Thymus (tissue), 11 donors: ENCODE data around the gene AQP4. TPM values are rescaled to one million over a fixed set of nuclear protein-coding genes. Genes with fewer than 3 reads are reported as not detected.

Source experiments
- DNase-seq, 9 donors: peaks; one replicate each; pipeline ENCODE4 v3.0.0-alpha.2; 2013; ENCODE audit warnings: low spot score in 9 of 9, low read depth in 6 of 9, missing footprints in 1 of 9
- H3K27ac ChIP-seq, 2 donors: one replicate each; pipeline ENCODE4 v1.5.1; 2013; ENCODE audit warnings: control low read depth in 1 of 2, low read depth in 1 of 2, low read length in 1 of 2, mild to moderate bottlenecking in 1 of 2, moderate library complexity in 1 of 2
- H3K27me3 ChIP-seq, 2 donors: one replicate each; pipeline ENCODE4 v1.5.1; 2013; ENCODE audit warnings: low read length in 1 of 2; ENCODE audit not compliant: control insufficient read depth in 2 of 2, insufficient read depth in 1 of 2
- H3K36me3 ChIP-seq, 2 donors: one replicate each; pipeline ENCODE4 v1.5.1; 2013; ENCODE audit warnings: low read length in 1 of 2, mild to moderate bottlenecking in 1 of 2, moderate library complexity in 1 of 2; ENCODE audit not compliant: control insufficient read depth in 2 of 2, insufficient read depth in 2 of 2
- H3K4me1 ChIP-seq, 2 donors: one replicate each; pipeline ENCODE4 v1.5.1; 2013; ENCODE audit warnings: low read length in 2 of 2; ENCODE audit not compliant: control insufficient read depth in 2 of 2, insufficient read depth in 2 of 2
- H3K4me3 ChIP-seq, 2 donors: one replicate each; pipeline ENCODE4 v1.5.1; 2013; ENCODE audit warnings: low read length in 2 of 2, control low read depth in 1 of 2, mild to moderate bottlenecking in 1 of 2
- H3K9me3 ChIP-seq, 2 donors: one replicate each; pipeline ENCODE4 v1.5.1; 2013; ENCODE audit warnings: low read length in 1 of 2, mild to moderate bottlenecking in 1 of 2; ENCODE audit not compliant: control insufficient read depth in 2 of 2, insufficient read depth in 1 of 2
- WGBS: extraction: QIAGEN DNeasy Blood & Tissue Kit; methylation state at CpG from one replicate; pipeline ENCODE4 v1.1.7; 2013; 5-methylcytosine and 5-hydroxymethylcytosine counted together
- polyA plus RNA-seq: library from polyadenylated mRNA; stranded (reverse); fragments of 200-250 nt; gene quantifications from one replicate; pipeline ENCODE4 v1.2.3, GENCODE V29; 2013
- total RNA-seq: library from RNA; stranded (reverse); fragments of 120-200 nt; gene quantifications from one replicate; pipeline ENCODE4 v1.2.4, GENCODE V29; 2013
- donor health status: healthy.

The AQP4 gene
- total and polyA plus RNA-seq, 2 donors, result 0.24 to 0.27 TPM

DNA sequence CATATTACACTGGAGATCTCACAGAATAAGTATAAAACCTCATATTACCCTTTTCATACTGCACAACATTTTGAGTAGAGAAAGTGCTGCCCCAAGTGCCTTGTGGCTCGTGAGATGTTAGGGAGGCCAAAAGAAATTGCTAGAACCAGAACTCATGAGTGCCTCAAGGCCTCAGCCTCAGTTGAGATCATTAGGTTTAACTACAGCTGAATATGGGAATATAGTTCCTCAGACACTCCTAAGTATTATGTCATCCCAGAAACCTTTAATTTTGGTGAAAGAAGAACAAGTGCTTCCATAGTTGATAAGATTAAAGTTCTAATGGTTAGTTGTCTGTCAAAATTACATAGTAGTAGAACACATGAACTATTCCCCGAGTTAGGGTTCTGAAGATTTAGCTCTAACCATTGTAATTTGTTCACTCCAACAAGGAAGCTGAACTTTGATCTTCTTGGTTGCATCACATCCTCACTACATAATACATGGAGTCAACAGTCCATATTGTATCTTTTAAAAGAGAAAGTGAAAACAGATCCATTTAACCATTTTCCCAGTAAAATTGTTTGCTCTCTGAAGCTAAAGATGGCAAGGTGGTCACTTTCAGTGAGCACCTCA lies 9.6 kb upstream of the AQP4 start:
- H3K4me3 ChIP-seq, result no peak overlapping the region
- no peaks in the 10 kb centered on the region for H3K27me3 ChIP-seq
- no peak for DNase-seq
- no peaks in the 10 kb centered on the region for H3K4me1 ChIP-seq
- H3K9me3 ChIP-seq, result no peaks in the 10 kb centered on the region
- H3K36me3 ChIP-seq, result no peaks in the 10 kb centered on the region
- WGBS, result 93% methylated on average over 2 of the region's 2 CpGs
- H3K27ac ChIP-seq, result no peak overlapping the region

DNA sequence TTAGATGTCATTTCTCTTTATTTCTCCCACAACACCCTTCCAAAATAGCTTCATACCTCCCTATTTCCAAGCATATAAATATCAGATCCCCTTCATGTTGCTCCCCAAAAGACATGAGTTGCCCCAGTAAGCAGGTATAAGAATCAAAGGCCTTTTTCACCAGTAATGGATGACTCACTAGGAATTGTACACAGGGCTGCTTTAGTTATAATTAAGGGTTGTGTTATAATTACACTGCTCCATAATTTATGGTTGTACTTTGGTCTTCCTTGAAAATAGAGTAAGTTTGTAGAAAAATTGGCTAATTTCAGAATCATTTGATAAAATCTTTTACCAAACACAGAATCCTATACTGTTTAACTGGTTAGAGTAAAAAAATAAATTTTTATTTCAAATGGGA lies 8.8 kb upstream of the AQP4 start:
- no peak overlapping the region for H3K4me3 ChIP-seq
- H3K27me3 ChIP-seq, result no peaks in the 10 kb centered on the region
- no peaks in the 10 kb centered on the region for H3K9me3 ChIP-seq
- H3K4me1 ChIP-seq, result no peaks in the 10 kb centered on the region
- DNase-seq, result no peak
- H3K36me3 ChIP-seq, result no peaks in the 10 kb centered on the region
- H3K27ac ChIP-seq, result no peak overlapping the region

DNA sequence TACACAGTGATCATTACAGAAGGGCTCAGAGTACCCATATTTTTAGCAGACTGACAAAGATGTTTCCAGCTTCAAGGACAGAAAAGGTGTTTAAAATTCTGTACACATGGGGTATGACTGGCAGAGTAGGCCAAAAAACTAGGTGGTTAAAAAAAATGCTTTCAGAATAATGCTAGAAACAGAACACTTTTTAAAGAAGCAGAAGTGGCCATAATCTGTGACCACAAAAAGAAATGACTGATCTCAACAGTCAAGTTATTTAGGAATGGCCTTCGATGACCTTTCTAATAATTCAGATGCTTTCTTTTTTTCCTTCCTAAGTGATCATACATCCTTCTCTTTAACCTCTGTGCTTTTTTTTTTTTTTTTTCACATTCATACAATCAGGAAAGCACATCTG lies 4.1 kb upstream of the AQP4 start:
- no peaks in the 10 kb centered on the region for H3K4me1 ChIP-seq
- no peak overlapping the region for H3K4me3 ChIP-seq
- DNase-seq, result no peak
- H3K27ac ChIP-seq, result no peak overlapping the region
- H3K36me3 ChIP-seq, result no peaks in the 10 kb centered on the region
- H3K9me3 ChIP-seq, result no peaks in the 10 kb centered on the region
- H3K27me3 ChIP-seq, result peaks cover 0 to 12% of the 10 kb centered on the region in 2 donors
- 42% methylated on average over 1 of the region's 1 CpG for WGBS

DNA sequence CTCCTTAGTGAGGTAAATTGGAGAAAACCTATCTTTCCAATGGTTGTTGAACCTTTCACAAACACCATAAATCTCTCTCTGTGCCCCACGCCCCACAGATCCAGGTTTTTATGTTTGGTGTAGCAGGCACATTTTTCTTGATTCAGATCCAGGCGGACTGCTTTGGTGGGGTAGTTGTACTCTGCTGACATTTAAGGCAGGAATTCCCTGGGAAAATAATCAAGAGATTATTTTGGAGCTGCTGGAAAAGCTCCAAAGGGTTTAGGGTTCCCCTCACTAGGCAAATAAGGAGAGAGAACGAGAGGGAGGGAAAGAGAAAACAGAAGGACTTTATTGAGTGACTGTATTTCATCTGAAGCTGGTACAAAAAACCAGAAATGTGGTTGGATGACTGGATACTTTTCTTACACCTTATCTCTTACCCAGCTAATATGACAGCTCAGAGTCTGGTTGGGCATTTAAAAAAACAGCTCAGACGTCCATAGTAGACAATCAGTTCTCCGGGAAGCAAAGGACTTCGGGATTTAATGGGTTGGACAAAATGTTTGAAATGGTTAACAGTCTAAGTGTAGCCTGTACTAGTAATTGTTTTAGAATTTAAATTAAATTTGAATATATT lies 3.6 kb upstream of the AQP4 start:
- 89% methylated on average over 6 of the region's 6 CpGs for WGBS
- H3K4me1 ChIP-seq, result no peaks in the 10 kb centered on the region
- no peaks in the 10 kb centered on the region for H3K36me3 ChIP-seq
- H3K27ac ChIP-seq, result no peak overlapping the region
- H3K9me3 ChIP-seq, result no peaks in the 10 kb centered on the region
- DNase-seq, result no peak
- H3K27me3 ChIP-seq, result peaks cover 0 to 18% of the 10 kb centered on the region in 2 donors
- H3K4me3 ChIP-seq, result no peak overlapping the region

DNA sequence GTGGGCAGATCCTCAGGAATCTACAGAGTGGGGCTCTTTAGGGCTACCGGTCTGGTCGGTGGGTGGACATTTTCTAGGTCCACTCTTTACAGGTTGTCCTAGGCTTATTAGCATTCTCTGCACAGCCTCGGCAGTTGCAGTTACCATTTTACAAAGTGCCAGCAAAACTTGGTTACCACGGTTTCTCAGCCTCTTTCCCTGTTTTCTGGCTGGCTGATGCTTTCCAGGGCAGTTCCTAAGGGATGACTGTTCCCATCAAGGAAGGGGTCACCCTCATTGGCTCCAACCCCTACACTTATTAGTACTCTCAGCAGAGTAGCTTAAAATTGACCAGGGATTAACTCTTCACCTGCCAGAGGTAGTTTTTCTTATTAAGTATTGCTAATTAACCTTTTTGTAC lies 2.0 kb upstream of the AQP4 start:
- peaks cover 5 to 34% of the 10 kb centered on the region in 2 donors for H3K27me3 ChIP-seq
- no peak overlapping the region for H3K27ac ChIP-seq
- 87% methylated on average over 4 of the region's 4 CpGs for WGBS
- no peak overlapping the region for H3K4me3 ChIP-seq
- H3K36me3 ChIP-seq, result no peaks in the 10 kb centered on the region
- H3K9me3 ChIP-seq, result no peaks in the 10 kb centered on the region
- H3K4me1 ChIP-seq, result no peaks in the 10 kb centered on the region
- DNase-seq, result no peak

DNA sequence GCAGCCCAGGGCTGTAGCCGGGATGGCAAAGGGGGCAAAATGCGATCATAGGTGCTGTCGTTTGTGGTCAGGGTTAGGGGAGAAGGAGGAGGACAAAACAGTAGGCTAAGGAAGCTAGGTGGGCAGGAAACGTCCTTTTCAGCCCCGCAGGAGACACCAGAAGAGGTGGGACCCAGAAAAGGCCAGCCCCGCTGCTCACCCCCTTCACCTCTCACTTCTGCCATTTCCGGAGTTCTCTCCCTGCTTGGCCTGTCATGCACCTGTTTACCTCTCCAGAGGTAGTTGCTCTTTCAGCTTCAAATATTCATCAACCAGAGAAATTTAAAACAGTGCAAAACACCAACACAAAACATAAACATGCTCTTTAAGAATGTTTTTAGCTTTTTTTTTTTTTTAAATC lies 849 bp downstream of the AQP4 start:
- H3K4me1 ChIP-seq, result no peaks in the 10 kb centered on the region
- H3K27me3 ChIP-seq, result peaks cover 7 to 43% of the 10 kb centered on the region in 2 donors
- 67% methylated on average over 7 of the region's 7 CpGs for WGBS
- no peak for DNase-seq
- H3K36me3 ChIP-seq, result no peaks in the 10 kb centered on the region
- no peak overlapping the region for H3K27ac ChIP-seq
- H3K9me3 ChIP-seq, result no peaks in the 10 kb centered on the region
- no peak overlapping the region for H3K4me3 ChIP-seq

DNA sequence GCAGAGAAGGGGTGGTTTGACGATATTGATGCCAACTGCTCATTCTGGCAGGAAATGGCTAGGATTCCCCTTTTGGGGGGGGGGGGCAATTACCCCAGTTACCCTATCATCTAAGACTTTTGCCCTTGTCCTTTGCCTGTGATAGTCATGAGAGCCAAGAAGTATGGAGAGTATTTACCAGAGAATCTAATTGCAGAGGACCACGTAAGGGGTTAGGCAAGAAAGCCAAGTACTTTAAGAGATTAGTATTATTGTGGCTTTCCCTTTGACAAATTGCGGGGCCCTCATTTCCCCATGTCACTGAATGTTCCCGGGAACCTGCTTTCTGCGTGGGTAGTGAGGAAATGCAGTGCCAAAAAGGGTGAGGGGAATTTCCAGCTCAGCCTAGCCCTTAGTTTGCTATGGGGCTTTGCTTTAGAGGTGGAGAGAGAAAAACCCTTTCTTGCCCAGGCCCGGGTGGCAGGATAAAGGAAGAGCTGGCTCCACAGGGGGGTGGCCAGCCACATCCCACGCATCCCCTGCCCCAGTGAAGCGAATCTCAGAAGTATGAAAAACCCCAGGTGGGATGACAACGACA lies 1.5 kb downstream of the AQP4 start:
- no peak overlapping the region for H3K4me3 ChIP-seq
- H3K27me3 ChIP-seq, result peaks cover 7 to 43% of the 10 kb centered on the region in 2 donors
- no peak overlapping the region for H3K27ac ChIP-seq
- no peaks in the 10 kb centered on the region for H3K4me1 ChIP-seq
- DNase-seq, result no peak
- H3K9me3 ChIP-seq, result no peaks in the 10 kb centered on the region
- 28% methylated on average over 9 of the region's 9 CpGs for WGBS
- no peaks in the 10 kb centered on the region for H3K36me3 ChIP-seq

DNA sequence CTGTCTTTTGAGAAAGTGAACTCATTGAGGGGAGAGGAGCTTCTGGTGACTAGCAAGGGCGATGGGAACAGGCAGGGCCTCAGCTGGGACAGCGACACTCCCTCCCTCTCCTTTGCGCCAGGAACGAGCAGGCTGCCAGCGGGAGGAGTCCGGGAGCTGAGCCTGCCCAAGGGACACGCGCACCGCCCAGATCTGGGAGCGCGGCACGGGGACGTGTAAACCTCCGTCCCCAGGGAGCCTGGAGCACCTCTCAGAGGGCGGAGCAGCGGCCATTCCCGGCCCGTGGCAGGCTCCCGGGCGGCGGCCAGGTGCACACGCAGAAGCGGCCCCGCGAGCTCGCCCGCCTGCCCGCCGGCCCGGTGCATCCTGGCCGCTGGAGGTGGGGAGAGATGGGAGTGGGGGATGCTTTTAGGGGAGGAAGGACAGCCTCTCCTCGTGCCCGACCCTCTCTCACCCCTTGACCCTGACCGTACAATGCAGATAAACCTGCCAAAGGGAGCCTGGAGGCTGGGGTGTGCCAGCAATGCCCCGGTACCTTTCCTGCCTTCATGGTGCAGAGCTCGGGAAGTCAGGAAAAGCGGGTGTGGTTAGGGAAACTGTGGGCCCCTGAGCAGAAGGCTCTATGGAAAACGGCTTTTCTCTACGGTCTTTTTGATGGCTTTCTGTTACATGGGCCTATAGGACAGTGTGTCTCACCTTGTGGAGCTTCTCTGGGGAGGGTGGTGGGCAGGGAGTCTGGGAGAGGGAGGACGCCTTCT lies 2.2 kb downstream of the AQP4 start:
- Histone ChIP-seq H3K4me3 (no peak overlapping the region), H3K4me1 (no peaks in the 10 kb centered on the region), H3K9me3 (no peaks in the 10 kb centered on the region), H3K27me3 (peaks cover 7 to 43% of the 10 kb centered on the region in 2 donors), H3K27ac (no peak overlapping the region), H3K36me3 (no peaks in the 10 kb centered on the region)
- WGBS, result 7% methylated on average over 40 of the region's 40 CpGs
- DNase-seq, result no peak

DNA sequence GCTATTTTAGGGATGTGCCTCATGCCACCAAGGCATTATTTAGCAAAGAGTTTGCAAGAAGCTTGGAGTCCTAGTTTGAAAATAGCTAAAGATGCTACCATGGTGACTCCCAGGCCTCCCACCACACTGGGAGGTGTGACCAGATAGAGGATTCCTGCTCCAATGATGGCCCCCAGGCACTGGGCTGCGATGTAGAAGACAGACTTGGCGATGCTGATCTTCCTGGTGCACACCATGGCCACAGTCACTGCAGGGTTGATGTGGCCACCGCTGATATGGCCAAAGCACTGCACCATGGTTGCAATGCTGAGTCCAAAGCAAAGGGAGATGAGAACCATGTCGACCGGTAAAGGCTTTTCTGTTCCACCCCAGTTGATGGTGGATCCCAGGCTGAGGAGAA lies 3.4 kb downstream of the AQP4 start:
- Histone ChIP-seq H3K27me3 (peaks cover 7 to 41% of the 10 kb centered on the region in 2 donors), H3K36me3 (no peaks in the 10 kb centered on the region), H3K9me3 (no peaks in the 10 kb centered on the region), H3K4me1 (no peaks in the 10 kb centered on the region), H3K4me3 (no peak overlapping the region), H3K27ac (no peak overlapping the region)
- WGBS, result 93% methylated on average over 5 of the region's 5 CpGs
- DNase-seq, result no peak
